AG10803 (cell line): ENCODE measurements around the gene TMPRSS12.
"Not testable (repeated sequence)": the region's sequence is repeated elsewhere in the genome, so short reads cannot be mapped to it uniquely, and the experiment has no call there.

ENCODE experiments used
- DNase-seq: peaks from one replicate; pipeline ENCODE4 v3.0.0; 2010; ENCODE audit warnings: low read depth
- H3K4me3 ChIP-seq: 2 replicates; pipeline ENCODE4 v1.5.1; 2011; ENCODE audit warnings: mild to moderate bottlenecking, low read length, control low read depth
- TF ChIP-seq, protein P1 (sequence below): conservative IDR thresholded peaks from 2 replicates; pipeline ENCODE4 v1.5.1; 2011; ENCODE audit warnings: mild to moderate bottlenecking, low read length, control low read depth, inconsistent platforms

The TMPRSS12 gene

DNA sequence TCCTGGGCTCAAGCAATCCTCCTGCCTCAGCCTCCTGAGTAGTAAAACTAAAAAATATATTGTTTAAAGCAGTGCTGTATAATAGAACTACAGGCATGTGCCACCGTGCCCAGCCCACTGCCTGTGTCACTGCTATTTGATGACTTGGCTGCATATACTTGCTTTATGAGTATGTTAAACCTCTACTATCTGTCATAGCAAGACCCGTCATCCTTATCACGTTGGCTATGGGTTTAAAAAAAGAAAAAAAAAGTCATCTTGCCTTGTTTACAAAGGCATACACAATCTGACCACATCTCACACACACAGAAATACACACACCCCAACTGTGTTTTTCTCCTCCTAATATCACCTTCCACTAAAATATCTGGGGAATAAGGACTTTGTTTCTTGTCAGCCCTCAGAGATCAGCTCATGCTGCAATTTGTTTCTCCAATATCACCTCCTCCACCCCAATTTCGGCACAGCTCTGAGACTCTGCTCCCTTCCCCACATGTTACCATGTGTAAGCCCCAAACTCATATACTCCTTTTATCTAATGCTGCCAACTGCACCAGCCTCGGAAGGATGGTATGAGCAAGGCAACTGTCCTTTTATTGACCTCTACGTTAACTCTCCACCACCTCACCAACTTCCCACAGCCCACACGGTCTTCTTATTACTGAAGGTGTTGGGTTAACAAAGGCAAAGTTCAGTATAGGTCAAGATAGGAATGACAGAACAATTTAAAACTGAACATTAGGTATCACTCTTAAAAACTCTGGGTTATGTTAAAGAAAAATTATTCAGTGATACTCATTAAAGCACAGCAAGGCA lies 802 bp upstream of the TMPRSS12 start:
- TF ChIP-seq, protein P1, sequence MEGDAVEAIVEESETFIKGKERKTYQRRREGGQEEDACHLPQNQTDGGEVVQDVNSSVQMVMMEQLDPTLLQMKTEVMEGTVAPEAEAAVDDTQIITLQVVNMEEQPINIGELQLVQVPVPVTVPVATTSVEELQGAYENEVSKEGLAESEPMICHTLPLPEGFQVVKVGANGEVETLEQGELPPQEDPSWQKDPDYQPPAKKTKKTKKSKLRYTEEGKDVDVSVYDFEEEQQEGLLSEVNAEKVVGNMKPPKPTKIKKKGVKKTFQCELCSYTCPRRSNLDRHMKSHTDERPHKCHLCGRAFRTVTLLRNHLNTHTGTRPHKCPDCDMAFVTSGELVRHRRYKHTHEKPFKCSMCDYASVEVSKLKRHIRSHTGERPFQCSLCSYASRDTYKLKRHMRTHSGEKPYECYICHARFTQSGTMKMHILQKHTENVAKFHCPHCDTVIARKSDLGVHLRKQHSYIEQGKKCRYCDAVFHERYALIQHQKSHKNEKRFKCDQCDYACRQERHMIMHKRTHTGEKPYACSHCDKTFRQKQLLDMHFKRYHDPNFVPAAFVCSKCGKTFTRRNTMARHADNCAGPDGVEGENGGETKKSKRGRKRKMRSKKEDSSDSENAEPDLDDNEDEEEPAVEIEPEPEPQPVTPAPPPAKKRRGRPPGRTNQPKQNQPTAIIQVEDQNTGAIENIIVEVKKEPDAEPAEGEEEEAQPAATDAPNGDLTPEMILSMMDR, result no peak
- no peak overlapping the region for H3K4me3 ChIP-seq
- no peak for DNase-seq

GRCh38 chr12:50845021-50845647 lies 2.4 kb downstream of the TMPRSS12 start:
- TF ChIP-seq, protein P1, result no peak
- H3K4me3 ChIP-seq, result no peak overlapping the region
- DNase-seq, result no peak

DNA sequence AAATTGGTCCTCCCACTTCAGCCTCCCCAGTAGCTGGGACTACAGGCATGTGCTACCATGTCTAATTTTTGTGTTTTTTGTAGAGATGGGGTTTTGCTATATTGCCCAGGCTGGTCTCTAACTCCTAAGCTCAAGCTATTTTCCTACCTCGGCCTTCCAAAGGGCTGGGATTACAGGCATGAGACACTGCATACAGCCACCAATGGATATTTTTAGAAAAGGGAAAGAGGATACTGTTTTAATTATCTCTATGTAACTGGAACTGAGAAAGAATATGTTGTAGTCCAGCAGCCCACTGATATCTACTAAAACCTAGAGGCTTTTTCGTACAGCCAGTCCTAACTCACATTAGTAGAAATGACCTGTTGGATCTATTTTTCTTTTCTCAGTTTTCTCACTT lies 6.2 kb downstream of the TMPRSS12 start:
- H3K4me3 ChIP-seq, result no peak overlapping the region
- TF ChIP-seq, protein P1, result no peak
- DNase-seq, result no peak

- DNase-seq, H3K4me3 ChIP-seq: not testable (repeated sequence)
Observed at GRCh38 chr12:50855218-50855617, 12.5 kb downstream of the TMPRSS12 start.

DNA sequence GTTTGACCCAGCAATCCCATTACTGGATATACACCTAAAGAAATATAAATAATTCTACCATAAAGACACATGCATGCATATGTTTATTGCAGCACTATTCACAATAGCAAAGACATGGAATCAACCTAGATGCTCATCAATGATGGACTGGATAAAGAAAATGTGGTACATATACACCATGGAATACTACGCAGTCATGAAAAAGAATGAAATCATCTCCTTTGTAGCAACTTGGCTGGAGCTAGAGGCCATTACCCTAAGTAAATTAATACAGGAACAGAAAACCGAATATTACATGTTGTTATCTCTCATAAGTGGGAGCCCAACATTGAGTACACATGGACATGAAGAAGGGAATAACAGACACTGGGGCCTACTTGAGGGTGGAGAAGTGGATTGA lies 13.0 kb downstream of the TMPRSS12 start:
- DNase-seq, H3K4me3 ChIP-seq: not testable (repeated sequence)

- H3K4me3 ChIP-seq, result no peak overlapping the region
- TF ChIP-seq, protein P1, result no peak
- no peak for DNase-seq
Observed at GRCh38 chr12:50859621-50860310, 17.0 kb downstream of the TMPRSS12 start.

DNA sequence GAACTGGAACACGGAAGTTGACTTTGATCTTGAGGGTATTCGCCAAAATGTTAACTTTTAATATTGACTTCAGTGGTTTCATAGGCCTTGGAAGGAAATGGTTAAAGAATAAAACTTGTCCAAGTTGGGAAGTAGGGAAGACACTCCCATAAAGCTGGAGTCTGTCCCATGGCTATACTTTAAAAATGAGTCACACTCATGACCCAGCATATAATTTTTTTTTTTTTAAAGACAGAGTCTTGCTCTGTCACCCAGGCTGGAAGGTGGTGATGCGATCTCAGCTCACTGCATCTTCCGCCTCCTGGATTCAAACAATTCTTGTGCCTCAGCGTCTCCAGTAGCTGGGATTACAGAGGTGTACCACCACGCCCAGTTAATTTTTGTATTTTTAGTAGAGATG lies 19.6 kb downstream of the TMPRSS12 start:
- DNase-seq, result peak; percentile 51
- no peak overlapping the region for H3K4me3 ChIP-seq
- TF ChIP-seq, protein P1, result no peak

- TF ChIP-seq, protein P1, result no peak
- no peak overlapping the region for H3K4me3 ChIP-seq
- DNase-seq, result no peak
Observed at GRCh38 chr12:50865266-50865665, 22.5 kb downstream of the TMPRSS12 start.

DNA sequence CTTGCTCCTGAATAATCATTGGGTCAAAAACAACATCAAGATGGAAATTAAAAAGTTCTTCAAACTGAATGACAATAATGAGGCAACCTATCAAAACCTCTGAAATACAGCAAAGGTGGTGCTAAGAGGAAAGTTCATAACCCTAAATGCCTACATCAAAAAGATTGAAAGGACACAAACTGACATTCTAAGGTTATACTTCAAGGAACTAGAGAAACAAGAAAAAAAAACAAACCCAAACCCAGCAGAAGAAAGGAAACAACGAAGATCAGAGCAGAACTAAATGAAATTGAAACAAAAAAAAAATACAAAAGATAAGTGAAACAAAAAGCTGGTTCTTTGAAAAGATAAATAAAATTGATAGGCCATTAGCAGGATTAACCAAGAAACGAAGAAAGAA lies 26.2 kb downstream of the TMPRSS12 start:
- H3K4me3 ChIP-seq, DNase-seq: not testable (repeated sequence)
